Nephron (organoid): ENCODE measurements around the gene ZMYND10.

Experiments used
- H3K27ac Mint-ChIP-seq, 3 experiments: 2 replicates each; pipeline ENCODE4 v1.8.0; 2020; ENCODE audit warnings: mixed read lengths in 3 of 3, mild to moderate bottlenecking in 2 of 3, moderate library complexity in 1 of 3
- H3K27me3 Mint-ChIP-seq: 2 replicates; pipeline ENCODE4 v1.8.0; 2021; ENCODE audit warnings: low read depth, mild to moderate bottlenecking, moderate library complexity, mixed read lengths
- H3K36me3 Mint-ChIP-seq: 2 replicates; pipeline ENCODE4 v1.8.0; 2020; ENCODE audit warnings: low read depth, mixed read lengths
- H3K4me1 Mint-ChIP-seq: 2 replicates; pipeline ENCODE4 v1.8.0; 2020; ENCODE audit warnings: mixed read lengths
- H3K4me3 Mint-ChIP-seq, 3 experiments: 2 replicates each; pipeline ENCODE4 v1.8.0; 2020; ENCODE audit warnings: mild to moderate bottlenecking in 3 of 3, mixed read lengths in 3 of 3, moderate library complexity in 2 of 3
- H3K9me3 Mint-ChIP-seq: 2 replicates; pipeline ENCODE4 v1.8.0; 2020; ENCODE audit warnings: mixed read lengths
- CTCF ChIP-seq, 3 experiments: fragments of 200-600 bp; sonication (generic); IDR thresholded peaks; one replicate each; pipeline ENCODE4 v1.5.0; 2021; ENCODE audit warnings: antibody characterized with exemption in 3 of 3; ENCODE audit not compliant: unreplicated experiment in 3 of 3

The ZMYND10 gene

GRCh38 chr3:50358911-50359759 lies 13.6 kb upstream of the ZMYND10 start, which contains the start of gene TMEM115:
TMEM115 (minus strand) TSS chr3:50359521; CDS start chr3:50359063, 458 bp downstream.
- Mint-ChIP-seq H3K9me3 (no peaks in the 10 kb centered on the region), H3K27ac (peak within 1 kb of the TSS; percentile 81 to 96 (median 93)), H3K4me3 (peak within 1 kb of the TSS; percentile 99), H3K36me3 (peaks cover 12% of the 10 kb centered on the region), H3K27me3 (no peaks in the 10 kb centered on the region), H3K4me1 (peaks cover 29% of the 10 kb centered on the region)
- no peak for TF ChIP-seq CTCF (IDR thresholded peaks at IDR 0.05; ENCODE audit: unreplicated experiment in 3 of 3)

- H3K27ac Mint-ChIP-seq = peak overlapping the region; percentile 13 to 80 (median 33)
- peaks cover 29% of the 10 kb centered on the region for H3K4me1 Mint-ChIP-seq
- H3K27me3 Mint-ChIP-seq = no peaks in the 10 kb centered on the region
- H3K4me3 Mint-ChIP-seq = peak overlapping the region; percentile 99
- peaks cover 18% of the 10 kb centered on the region for H3K36me3 Mint-ChIP-seq
- H3K9me3 Mint-ChIP-seq = no peaks in the 10 kb centered on the region
- TF ChIP-seq CTCF (IDR thresholded peaks at IDR 0.05; ENCODE audit: unreplicated experiment in 3 of 3) = no peak
Measured at GRCh38 chr3:50358355-50358910, 12.9 kb upstream of the ZMYND10 start.

- peaks cover 29% of the 10 kb centered on the region for H3K4me1 Mint-ChIP-seq
Measured at GRCh38 chr3:50357481-50357880, 11.9 kb upstream of the ZMYND10 start.

GRCh38 chr3:50356553-50356952 lies 11.0 kb upstream of the ZMYND10 start:
- peak overlapping the region; percentile 99 for H3K4me3 Mint-ChIP-seq
- H3K4me1 Mint-ChIP-seq = peaks cover 30% of the 10 kb centered on the region
- H3K27me3 Mint-ChIP-seq = no peaks in the 10 kb centered on the region
- H3K9me3 Mint-ChIP-seq = no peaks in the 10 kb centered on the region
- peaks cover 18% of the 10 kb centered on the region for H3K36me3 Mint-ChIP-seq
- no peak for TF ChIP-seq CTCF (IDR thresholded peaks at IDR 0.05; ENCODE audit: unreplicated experiment in 3 of 3)
- H3K27ac Mint-ChIP-seq = no peak overlapping the region

More at GRCh38 chr3:50357481-50357880, 11.9 kb upstream of the ZMYND10 start:
- Mint-ChIP-seq H3K27ac (peak overlapping the region in 1 of 3 experiments; percentile 62), H3K9me3 (no peaks in the 10 kb centered on the region), H3K4me3 (peak overlapping the region; percentile 99), H3K27me3 (no peaks in the 10 kb centered on the region), H3K36me3 (peaks cover 18% of the 10 kb centered on the region)
- no peak for TF ChIP-seq CTCF (IDR thresholded peaks at IDR 0.05; ENCODE audit: unreplicated experiment in 3 of 3)

- Mint-ChIP-seq H3K27me3 (no peaks in the 10 kb centered on the region), H3K27ac (no peak overlapping the region), H3K9me3 (no peaks in the 10 kb centered on the region), H3K4me1 (peaks cover 35% of the 10 kb centered on the region), H3K36me3 (peaks cover 18% of the 10 kb centered on the region), H3K4me3 (peak overlapping the region; percentile 99)
- peak in 1 of 3 experiments; percentile 16 for TF ChIP-seq CTCF (IDR thresholded peaks at IDR 0.05; ENCODE audit: unreplicated experiment in 3 of 3)
Measured at GRCh38 chr3:50355829-50356552, 10.5 kb upstream of the ZMYND10 start.
